ENCODE measurements around the gene HAUS7. TPM values are rescaled to one million over a fixed set of nuclear protein-coding genes. Genes with fewer than 3 reads are reported as not detected.
A peak's percentile ranks its signal among the peaks of the same experiment; 100 is the strongest.
"Not testable (repeated sequence)": the region's sequence is repeated elsewhere in the genome, so short reads cannot be mapped to it uniquely, and the experiment has no call there.

Gene HAUS7
- total and polyA plus RNA-seq, 5 donors from 2014 or later, result 28.0 to 43.1 (median 34.4) TPM

DNA sequence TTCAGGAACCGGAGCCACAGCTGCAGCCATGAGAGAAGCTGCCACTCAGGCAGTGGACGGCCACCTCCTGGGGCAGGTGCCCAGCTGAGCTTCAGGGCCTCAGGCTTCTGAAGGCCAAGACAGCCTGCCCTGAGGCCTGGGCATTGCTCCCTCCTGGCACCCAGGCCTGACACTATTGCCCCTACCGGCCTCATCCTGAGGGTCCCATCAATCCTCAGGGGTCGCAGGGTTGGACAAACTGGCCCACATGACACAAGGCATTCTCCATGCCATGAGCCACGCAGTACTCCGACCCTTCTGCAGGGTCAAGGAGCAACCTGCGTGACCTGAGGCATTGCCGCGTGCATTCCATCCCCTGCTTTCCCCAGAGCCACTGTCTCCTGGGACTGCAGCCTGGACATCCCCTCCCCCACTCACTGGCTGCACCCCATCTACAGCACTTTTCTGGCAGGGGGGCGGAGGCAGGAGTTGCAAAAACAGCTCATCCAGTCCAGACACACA, 62.1 kb downstream of the HAUS7 start:
- Mint-ChIP-seq H3K27me3 (peaks cover 4% of the 10 kb centered on the region), H3K27ac (peak overlapping the region in 1 of 3 donors; percentile 84), H3K36me3 (no peaks in the 10 kb centered on the region), H3K9me3 (no peaks in the 10 kb centered on the region), H3K4me1 (peaks cover 0 to 11% (median 4%) of the 10 kb centered on the region in 4 donors), H3K4me3 (no peak overlapping the region)
- DNase-seq (no peak), ATAC-seq (ENCODE audit: low read depth in 2 of 2) (no peak)
- Histone ChIP-seq H3K27ac (ENCODE audit: insufficient read depth, low read length, poor library complexity, severe bottlenecking) (no peak overlapping the region), H3K9me3 (ENCODE audit: control insufficient read depth in 2 of 2, low read length in 2 of 2) (no peaks in the 10 kb centered on the region), H3K27me3 (ENCODE audit: control insufficient read depth, insufficient read depth, low read length) (no peaks in the 10 kb centered on the region), H3K36me3 (ENCODE audit: control insufficient read depth, insufficient read depth, low read length) (no peaks in the 10 kb centered on the region), H3K4me1 (ENCODE audit: control insufficient read depth, insufficient read depth, low read length, poor library complexity, severe bottlenecking) (peaks cover 7% of the 10 kb centered on the region), H3K4me3 (ENCODE audit: low read depth, low read length) (no peak overlapping the region)

DNA sequence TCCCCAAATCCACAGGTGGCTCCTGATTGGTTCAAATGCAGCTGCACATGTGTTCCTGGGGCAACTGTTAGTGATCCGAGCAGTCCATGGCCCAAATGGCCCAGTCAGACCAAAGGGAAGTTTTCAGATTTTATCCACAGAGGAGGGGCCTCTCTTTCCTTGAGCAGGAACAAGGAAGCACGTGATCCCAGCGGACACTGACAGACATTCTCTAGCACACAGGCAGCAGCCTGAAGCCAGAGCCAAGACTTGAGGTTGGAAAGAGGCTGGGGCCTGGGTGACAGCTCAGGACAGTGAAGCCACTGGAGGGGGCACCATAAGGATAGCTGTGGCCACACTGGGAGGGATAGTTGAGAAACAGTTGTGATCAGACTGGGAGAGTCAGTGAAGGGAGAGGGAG, 62.6 kb downstream of the HAUS7 start:
- Histone ChIP-seq H3K27ac (ENCODE audit: insufficient read depth, low read length, poor library complexity, severe bottlenecking) (no peak overlapping the region), H3K4me3 (ENCODE audit: low read depth, low read length) (no peak overlapping the region), H3K9me3 (ENCODE audit: control insufficient read depth in 2 of 2, low read length in 2 of 2) (no peaks in the 10 kb centered on the region), H3K27me3 (ENCODE audit: control insufficient read depth, insufficient read depth, low read length) (no peaks in the 10 kb centered on the region), H3K4me1 (ENCODE audit: control insufficient read depth, insufficient read depth, low read length, poor library complexity, severe bottlenecking) (peaks cover 7% of the 10 kb centered on the region), H3K36me3 (ENCODE audit: control insufficient read depth, insufficient read depth, low read length) (no peaks in the 10 kb centered on the region)
- H3K4me1 Mint-ChIP-seq, result peaks cover 0 to 11% (median 4%) of the 10 kb centered on the region in 4 donors
- H3K9me3 Mint-ChIP-seq, result no peaks in the 10 kb centered on the region
- DNase-seq, result no peak
- H3K4me3 Mint-ChIP-seq, result peak overlapping the region in 1 of 4 donors; percentile 72
- no peak for ATAC-seq (ENCODE audit: low read depth in 2 of 2)
- no peak overlapping the region for H3K27ac Mint-ChIP-seq
- peaks cover 4% of the 10 kb centered on the region for H3K27me3 Mint-ChIP-seq
- H3K36me3 Mint-ChIP-seq, result no peaks in the 10 kb centered on the region

DNA sequence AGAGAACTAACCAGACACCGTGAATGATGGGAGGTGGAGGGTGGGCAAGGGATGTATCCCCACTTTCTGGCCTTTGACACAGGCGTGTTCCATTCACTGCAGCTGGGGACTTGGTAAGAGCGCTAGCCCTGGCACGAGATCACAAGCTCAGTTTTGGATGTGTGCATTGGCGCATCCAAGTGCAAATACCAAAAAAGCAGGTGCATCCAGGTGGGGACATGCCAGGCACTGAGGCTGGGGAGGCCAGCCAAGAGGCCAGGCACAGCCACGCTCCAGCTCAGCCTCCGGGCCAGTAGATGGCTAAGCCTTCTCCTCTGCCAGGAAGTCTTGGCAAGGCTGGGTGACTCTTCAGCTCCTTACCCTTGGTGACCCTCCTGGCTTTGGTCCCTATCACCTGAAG, 63.5 kb downstream of the HAUS7 start:
- ATAC-seq (ENCODE audit: low read depth in 2 of 2), result no peak
- Histone ChIP-seq H3K27me3 (ENCODE audit: control insufficient read depth, insufficient read depth, low read length) (no peaks in the 10 kb centered on the region), H3K4me3 (ENCODE audit: low read depth, low read length) (no peak overlapping the region), H3K9me3 (ENCODE audit: control insufficient read depth in 2 of 2, low read length in 2 of 2) (no peaks in the 10 kb centered on the region), H3K27ac (ENCODE audit: insufficient read depth, low read length, poor library complexity, severe bottlenecking) (no peak overlapping the region), H3K4me1 (ENCODE audit: control insufficient read depth, insufficient read depth, low read length, poor library complexity, severe bottlenecking) (peaks cover 4% of the 10 kb centered on the region), H3K36me3 (ENCODE audit: control insufficient read depth, insufficient read depth, low read length) (no peaks in the 10 kb centered on the region)
- H3K4me3 Mint-ChIP-seq, result no peak overlapping the region
- H3K27me3 Mint-ChIP-seq, result peaks cover 4% of the 10 kb centered on the region
- H3K36me3 Mint-ChIP-seq, result no peaks in the 10 kb centered on the region
- peaks cover 0 to 4% (median under 1%) of the 10 kb centered on the region in 4 donors for H3K4me1 Mint-ChIP-seq
- H3K27ac Mint-ChIP-seq, result no peak overlapping the region
- DNase-seq, result no peak
- H3K9me3 Mint-ChIP-seq, result peaks cover 0 to 1% (median 0%) of the 10 kb centered on the region in 7 donors

DNA sequence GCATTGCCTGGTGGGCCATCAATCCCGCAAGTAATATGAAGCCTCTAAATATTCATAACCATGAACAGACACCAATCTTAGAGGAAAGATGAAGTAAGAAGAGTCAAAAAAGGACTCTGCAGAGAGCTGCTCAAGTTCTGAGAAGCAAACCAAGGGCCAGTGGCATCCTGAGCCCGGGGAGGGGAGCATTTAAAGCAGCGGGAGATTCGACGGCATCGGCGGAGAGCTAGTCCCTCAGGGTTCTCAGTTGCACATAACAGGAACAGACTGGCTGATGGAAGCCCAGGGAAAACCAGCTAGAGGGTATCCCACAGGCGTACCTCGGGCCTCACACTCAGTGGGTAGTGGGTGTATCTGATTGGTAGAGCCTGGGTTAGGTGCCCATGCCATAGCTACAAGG, 64.4 kb downstream of the HAUS7 start:
- DNase-seq, result no peak
- Histone ChIP-seq H3K4me1 (ENCODE audit: control insufficient read depth, insufficient read depth, low read length, poor library complexity, severe bottlenecking) (no peaks in the 10 kb centered on the region), H3K4me3 (ENCODE audit: low read depth, low read length) (no peak overlapping the region), H3K27ac (ENCODE audit: insufficient read depth, low read length, poor library complexity, severe bottlenecking) (no peak overlapping the region), H3K27me3 (ENCODE audit: control insufficient read depth, insufficient read depth, low read length) (no peaks in the 10 kb centered on the region), H3K36me3 (ENCODE audit: control insufficient read depth, insufficient read depth, low read length) (no peaks in the 10 kb centered on the region), H3K9me3 (ENCODE audit: control insufficient read depth in 2 of 2, low read length in 2 of 2) (no peaks in the 10 kb centered on the region)
- no peak overlapping the region for H3K27ac Mint-ChIP-seq
- ATAC-seq (ENCODE audit: low read depth in 2 of 2), result no peak
- H3K36me3 Mint-ChIP-seq, result no peaks in the 10 kb centered on the region
- H3K4me3 Mint-ChIP-seq, result no peak overlapping the region
- peaks cover 5% of the 10 kb centered on the region for H3K27me3 Mint-ChIP-seq
- H3K9me3 Mint-ChIP-seq, result peaks cover 0 to 1% (median 0%) of the 10 kb centered on the region in 7 donors
- peaks cover 0 to 2% (median 0%) of the 10 kb centered on the region in 4 donors for H3K4me1 Mint-ChIP-seq

DNA sequence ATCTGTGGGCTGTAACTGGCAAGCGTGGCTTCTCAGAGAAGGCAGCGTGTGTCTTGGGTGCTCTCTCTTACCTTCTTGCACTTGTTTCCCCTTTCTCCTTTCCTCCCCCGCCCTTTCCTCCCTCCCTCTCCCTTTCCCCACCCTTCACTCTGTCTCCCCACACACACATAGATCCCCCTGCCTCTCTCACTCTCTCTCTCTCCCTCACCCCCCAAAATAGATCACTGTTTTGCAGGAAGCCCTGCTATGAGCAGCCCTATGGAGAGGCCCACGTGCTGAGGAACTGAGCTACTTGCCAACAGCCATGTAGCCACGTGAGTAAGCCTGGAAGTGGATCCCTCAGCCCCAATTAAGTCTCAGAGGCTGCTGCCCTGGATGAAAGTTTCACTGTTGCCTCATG, 65.0 kb downstream of the HAUS7 start:
- no peak overlapping the region for H3K27ac Mint-ChIP-seq

DNA sequence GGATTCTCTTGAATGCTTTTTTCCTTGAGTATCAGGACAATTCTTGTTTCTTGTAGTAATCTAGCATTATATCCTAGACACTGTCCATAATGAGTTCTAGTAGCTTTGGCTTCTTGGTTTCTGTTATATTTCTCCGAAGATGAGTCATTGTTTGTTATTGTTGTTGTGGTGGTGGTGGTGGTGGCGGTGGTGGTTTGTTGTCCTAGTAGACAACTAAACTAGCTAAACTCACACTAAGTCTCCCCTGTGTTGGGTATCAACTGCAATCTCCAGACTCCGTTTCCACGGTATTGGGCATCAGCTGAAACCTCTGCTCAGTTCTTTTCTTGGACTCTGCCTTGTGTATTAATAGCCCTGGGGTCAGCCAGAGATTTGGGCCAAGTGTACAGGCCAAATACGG, 66.0 kb downstream of the HAUS7 start:
- not testable (repeated sequence) for H3K9me3 Mint-ChIP-seq; H3K4me3 Mint-ChIP-seq; H3K4me3 ChIP-seq (ENCODE audit: low read depth, low read length); H3K27me3 Mint-ChIP-seq; H3K27ac Mint-ChIP-seq; DNase-seq; H3K36me3 Mint-ChIP-seq; H3K36me3 ChIP-seq (ENCODE audit: control insufficient read depth, insufficient read depth, low read length); H3K4me1 Mint-ChIP-seq; H3K27ac ChIP-seq (ENCODE audit: insufficient read depth, low read length, poor library complexity, severe bottlenecking); H3K9me3 ChIP-seq (ENCODE audit: control insufficient read depth in 2 of 2, low read length in 2 of 2); H3K27me3 ChIP-seq (ENCODE audit: control insufficient read depth, insufficient read depth, low read length); H3K4me1 ChIP-seq (ENCODE audit: control insufficient read depth, insufficient read depth, low read length, poor library complexity, severe bottlenecking); ATAC-seq (ENCODE audit: low read depth in 2 of 2)

More for the DNA sequence above, 65.0 kb downstream of the HAUS7 start:
- Mint-ChIP-seq H3K36me3 (no peaks in the 10 kb centered on the region), H3K4me1 (no peaks in the 10 kb centered on the region), H3K4me3 (no peak overlapping the region), H3K27me3 (peaks cover 5% of the 10 kb centered on the region), H3K9me3 (peaks cover 0 to 1% (median 0%) of the 10 kb centered on the region in 7 donors)
- no peak overlapping the region for H3K27ac ChIP-seq (ENCODE audit: insufficient read depth, low read length, poor library complexity, severe bottlenecking)
- H3K36me3 ChIP-seq (ENCODE audit: control insufficient read depth, insufficient read depth, low read length), result no peaks in the 10 kb centered on the region
- no peaks in the 10 kb centered on the region for H3K4me1 ChIP-seq (ENCODE audit: control insufficient read depth, insufficient read depth, low read length, poor library complexity, severe bottlenecking)
- no peaks in the 10 kb centered on the region for H3K27me3 ChIP-seq (ENCODE audit: control insufficient read depth, insufficient read depth, low read length)
- no peaks in the 10 kb centered on the region for H3K9me3 ChIP-seq (ENCODE audit: control insufficient read depth in 2 of 2, low read length in 2 of 2)
- ATAC-seq (ENCODE audit: low read depth in 2 of 2), result no peak
- DNase-seq, result no peak
- no peak overlapping the region for H3K4me3 ChIP-seq (ENCODE audit: low read depth, low read length)

DNA sequence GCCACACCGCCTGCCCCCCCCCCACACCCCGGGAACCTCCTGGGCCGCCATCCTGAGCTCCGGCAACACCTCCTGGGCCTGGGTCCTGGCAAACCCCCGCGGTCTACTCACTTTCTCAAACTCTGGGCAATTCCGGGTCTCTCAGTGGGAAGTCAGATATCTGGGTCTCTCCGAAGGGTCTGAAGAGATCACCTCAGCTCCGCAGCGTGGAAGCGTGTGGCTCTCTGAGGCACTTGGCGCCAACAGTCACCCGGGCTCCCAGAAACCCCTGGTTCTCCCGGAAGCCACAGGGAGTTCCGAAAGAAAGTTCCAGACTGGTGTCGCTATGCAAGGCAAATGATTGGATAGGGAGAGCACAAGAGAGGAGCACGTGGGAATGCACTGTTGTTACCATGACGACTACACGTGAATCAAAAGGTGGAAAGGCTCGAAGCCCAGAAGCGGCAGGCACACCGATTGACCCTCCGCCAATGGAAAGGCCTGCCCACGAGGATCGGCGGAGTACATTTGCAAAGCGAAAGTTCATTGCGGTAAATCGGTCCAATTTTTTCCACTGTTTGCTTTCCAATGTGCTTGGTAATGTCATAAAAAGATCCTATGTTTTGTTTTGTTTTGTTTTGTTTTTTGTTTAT, 69.1 kb downstream of the HAUS7 start, which contains the start of gene PNMA6E:
PNMA6E (minus strand) TSS at position 218 of the 632 bp plus-strand sequence. CDS start 2,501 bp downstream, outside the sequence.
- no peak within 1 kb of the TSS for H3K27ac Mint-ChIP-seq
- no peaks in the 10 kb centered on the region for H3K27me3 ChIP-seq (ENCODE audit: control insufficient read depth, insufficient read depth, low read length)
- no peak for ATAC-seq (ENCODE audit: low read depth in 2 of 2)

More for the DNA sequence above, 69.1 kb downstream of the HAUS7 start, which contains the start of gene PNMA6E:
- no peak for DNase-seq
- Histone ChIP-seq H3K27ac (ENCODE audit: insufficient read depth, low read length, poor library complexity, severe bottlenecking) (no peak within 1 kb of the TSS), H3K4me3 (ENCODE audit: low read depth, low read length) (no peak within 1 kb of the TSS), H3K9me3 (ENCODE audit: control insufficient read depth in 2 of 2, low read length in 2 of 2) (no peaks in the 10 kb centered on the region), H3K4me1 (ENCODE audit: control insufficient read depth, insufficient read depth, low read length, poor library complexity, severe bottlenecking) (no peaks in the 10 kb centered on the region), H3K36me3 (ENCODE audit: control insufficient read depth, insufficient read depth, low read length) (no peaks in the 10 kb centered on the region)
- no peaks in the 10 kb centered on the region for H3K36me3 Mint-ChIP-seq
- peaks cover 5% of the 10 kb centered on the region for H3K27me3 Mint-ChIP-seq
- peaks cover 0 to 2% (median 0%) of the 10 kb centered on the region in 4 donors for H3K4me1 Mint-ChIP-seq
- H3K4me3 Mint-ChIP-seq, result no peak within 1 kb of the TSS
- peaks cover 0 to 1% (median 0%) of the 10 kb centered on the region in 7 donors for H3K9me3 Mint-ChIP-seq

Measured in CD4-positive, CD25-positive, alpha-beta regulatory T cell (primary cell).